Epidermal melanocyte (primary cell): ENCODE data around the gene RRP1.

Source experiments
- DNase-seq: peaks from one replicate; pipeline ENCODE4 v3.0.0; 2011; ENCODE audit warnings: low spot score; ENCODE audit not compliant: insufficient read length

RRP1 gene

GRCh38 chr21:43800566-43800965 is 11.2 kb downstream of the RRP1 start:
- no peak for DNase-seq

GRCh38 chr21:43801006-43801783 is 11.8 kb downstream of the RRP1 start:
- no peak for DNase-seq

- DNase-seq, result no peak
Measured at GRCh38 chr21:43802713-43803313, 13.4 kb downstream of the RRP1 start.

GRCh38 chr21:43803558-43804300 is 14.4 kb downstream of the RRP1 start:
- no peak for DNase-seq

GRCh38 chr21:43805275-43805800 is 16.0 kb downstream of the RRP1 start:
- DNase-seq, result no peak

GRCh38 chr21:43806017-43806710 is 16.8 kb downstream of the RRP1 start:
- no peak for DNase-seq

- no peak for DNase-seq
Measured at GRCh38 chr21:43808367-43808766, 19.0 kb downstream of the RRP1 start.

GRCh38 chr21:43808832-43809251 is 19.5 kb downstream of the RRP1 start:
- DNase-seq, result no peak

- DNase-seq, result no peak
Measured at GRCh38 chr21:43809346-43809799, 20.0 kb downstream of the RRP1 start.

GRCh38 chr21:43809853-43810504 is 20.6 kb downstream of the RRP1 start:
- no peak for DNase-seq

- peak; percentile 91 for DNase-seq
Measured at GRCh38 chr21:43810505-43811261, 21.3 kb downstream of the RRP1 start.

- no peak for DNase-seq
Measured at GRCh38 chr21:43811262-43812105, 22.1 kb downstream of the RRP1 start.

- DNase-seq, result no peak
Measured at GRCh38 chr21:43812139-43812821, 22.9 kb downstream of the RRP1 start.

GRCh38 chr21:43812957-43813655 is 23.7 kb downstream of the RRP1 start:
- DNase-seq, result no peak

GRCh38 chr21:43813656-43813980 is 24.2 kb downstream of the RRP1 start:
- no peak for DNase-seq

- no peak for DNase-seq
Measured at GRCh38 chr21:43814215-43815106, 25.1 kb downstream of the RRP1 start.

- no peak for DNase-seq
Measured at GRCh38 chr21:43815107-43815613, 25.8 kb downstream of the RRP1 start.
